Endothelial cell of umbilical vein (primary cell): ENCODE results near the gene SELE. TPM values are rescaled to one million over a fixed set of nuclear protein-coding genes. Genes with fewer than 3 reads are reported as not detected.
"Not testable (repeated sequence)": the region's sequence is repeated elsewhere in the genome, so short reads cannot be mapped to it uniquely, and the experiment has no call there.

ENCODE experiments used
- BruUV-seq: library from RNA; stranded (reverse); fragments of 400-500 nt; replicated peaks from 2 replicates; lab custom pipeline; 2021; lab: Mats Ljungman, UMichigan
- CTCF ChIA-PET: fragments of 300-600, 350-600 bp; sonication (Branson Sonifier 250); formaldehyde crosslinking; loops from one replicate; lab custom pipeline; 2021; ENCODE audit warnings: antibody characterized with exemption, inconsistent platforms; lab: Charles Lee
- POLR2A ChIA-PET: fragments of 300-600, 350-600 bp; sonication (Branson Sonifier 250); formaldehyde crosslinking; loops from one replicate; lab custom pipeline; 2021; ENCODE audit warnings: antibody characterized with exemption, inconsistent platforms; lab: Charles Lee
- DNase-seq: peaks from one replicate; pipeline ENCODE4 v3.0.0-alpha.2; 2011; ENCODE audit warnings: low read depth, low spot score
- FAIRE-seq: peaks from 2 replicates; lab custom pipeline; 2011; peaks lifted over from hg19 to GRCh38; lab: Jason Lieb, UNC
- H2AFZ ChIP-seq: 2 replicates; pipeline ENCODE4 v1.6.0; 2012; ENCODE audit warnings: low read depth, low read length, control low read depth, inconsistent platforms
- H3K27ac ChIP-seq: 2 replicates; pipeline ENCODE4 v1.5.1; 2011; ENCODE audit warnings: low read depth, mild to moderate bottlenecking, control low read depth, low read length, moderate library complexity; ENCODE audit not compliant: insufficient read depth
- H3K27me3 ChIP-seq, 2 experiments: 2 replicates each; pipeline versions ENCODE4 v1.6.0 to v1.6.1; 2011; ENCODE audit warnings: low read length in 2 of 2, mixed read lengths in 1 of 2; ENCODE audit not compliant: control insufficient read depth in 2 of 2, insufficient read depth in 2 of 2
- H3K36me3 ChIP-seq, 2 experiments: 2 replicates in 1 of 2; 3 replicates in 1 of 2; pipeline ENCODE4 v1.5.1; 2011; ENCODE audit warnings: low read length in 2 of 2, mild to moderate bottlenecking in 1 of 2, moderate library complexity in 1 of 2; ENCODE audit not compliant: control insufficient read depth in 2 of 2, insufficient read depth in 2 of 2; ENCODE audit errors: extremely low read depth in 1 of 2
- H3K4me1 ChIP-seq: 3 replicates; pipeline ENCODE4 v1.5.1; 2011; ENCODE audit warnings: mild to moderate bottlenecking, low read length; ENCODE audit not compliant: control insufficient read depth, insufficient read depth; ENCODE audit errors: extremely low read depth
- H3K4me2 ChIP-seq: 2 replicates; pipeline ENCODE4 v1.6.1; 2011; ENCODE audit warnings: low read length, control low read depth, mixed read lengths; ENCODE audit not compliant: insufficient read depth
- H3K4me3 ChIP-seq, 3 experiments: fragments of 200-600 bp in 1 of 3; sonication (generic), shearing (Covaris generic) in 1 of 3; replicated peaks in 1 of 3; 2 replicates each; pipeline ENCODE4 v1.5.1; 2011 to 2016; ENCODE audit warnings: control low read depth in 3 of 3, low read length in 3 of 3, mild to moderate bottlenecking in 2 of 3, inconsistent platforms in 1 of 3, low read depth in 1 of 3, moderate library complexity in 1 of 3; ENCODE audit not compliant: insufficient read depth in 1 of 3
- H3K79me2 ChIP-seq: 2 replicates; pipeline ENCODE4 v1.6.0; 2012; ENCODE audit warnings: low read length, inconsistent platforms; ENCODE audit not compliant: control insufficient read depth, insufficient read depth
- H3K9ac ChIP-seq: replicated peaks from 2 replicates; pipeline ENCODE3; 2011; ENCODE audit warnings: low read length, control low read depth; ENCODE audit not compliant: insufficient read depth; ENCODE audit errors: extremely low read depth
- H3K9me1 ChIP-seq: replicated peaks from 3 replicates; pipeline ENCODE4 v1.6.0; 2011; ENCODE audit warnings: mild to moderate bottlenecking, low read length; ENCODE audit not compliant: control insufficient read depth, insufficient read depth; ENCODE audit errors: extremely low read depth
- H3K9me3 ChIP-seq: replicated peaks from 2 replicates; pipeline ENCODE4 v1.5.1; 2012; ENCODE audit warnings: low read length, inconsistent platforms; ENCODE audit not compliant: control insufficient read depth, insufficient read depth
- H4K20me1 ChIP-seq: replicated peaks from 2 replicates; pipeline ENCODE3; 2011; ENCODE audit warnings: mild to moderate bottlenecking, low read length; ENCODE audit not compliant: control insufficient read depth, insufficient read depth; ENCODE audit errors: extremely low read depth
- CTCF ChIP-seq, 2 donors: IDR thresholded peaks; 1 replicate in 1 of 2; 2 replicates in 1 of 2; pipeline ENCODE4 v1.5.1; 2011; ENCODE audit warnings: low read length in 2 of 2, mild to moderate bottlenecking in 2 of 2, moderate library complexity in 2 of 2, control low read depth in 1 of 2, inconsistent platforms in 1 of 2, low read depth in 1 of 2; ENCODE audit not compliant: insufficient read depth in 1 of 2; ENCODE audit errors: extremely low read depth in 1 of 2
- JUN ChIP-seq: IDR thresholded peaks from 2 replicates; pipeline ENCODE4 v1.6.1; 2011; ENCODE audit warnings: borderline replicate concordance, low read depth; ENCODE audit not compliant: insufficient read length, insufficient read depth
- MYC ChIP-seq: IDR thresholded peaks from one replicate; pipeline ENCODE4 v1.6.1; 2011; ENCODE audit warnings: mild to moderate bottlenecking, low read depth, low read length
- POLR2A ChIP-seq: IDR thresholded peaks from 2 replicates; pipeline ENCODE4 v1.6.1; 2012; ENCODE audit warnings: low read depth, mild to moderate bottlenecking, control low read depth, low read length
- POLR2AphosphoS5 ChIP-seq: IDR thresholded peaks from 2 replicates; pipeline ENCODE4 v1.6.1; 2012; ENCODE audit warnings: low read depth, mild to moderate bottlenecking, control low read depth, low read length, moderate library complexity; ENCODE audit not compliant: insufficient read depth
- dilution Hi-C: fragments of 300-500 bp; cut with MboI; formaldehyde crosslinking; loops from one replicate; pipeline ENCODE4 v1.15.0; 2019; ENCODE audit warnings: low sequenced_read_pairs; ENCODE audit not compliant: extremely low pct_ligation_motif_present
- intact Hi-C: fragments of 100-400 bp; cut with micrococcal nuclease; formaldehyde crosslinking; loops from one replicate; pipeline ENCODE4 v1.10.0; 2022
- polyA plus RNA-seq, 4 experiments: library from polyadenylated mRNA; depleted of rRNA in 3 of 4; stranded (reverse) in 3 of 4; unstranded in 1 of 4; fragments of >200 nt; gene quantifications; 2 replicates each; pipeline versions ENCODE4 v1.2.1 to v1.2.3, GENCODE V29; 2011 to 2012; ENCODE audit warnings: missing spikeins in 1 of 4
- total RNA-seq: library from RNA; stranded (reverse); gene quantifications from 2 replicates; pipeline ENCODE4 v1.2.3, GENCODE V29; 2021

Gene SELE
- total and polyA plus RNA-seq, 2 donors (not counting 3 experiments of a cell fraction or from before 2014, with no cell fraction given) = 1.5 to 4.7 TPM

- FAIRE-seq (no peak), DNase-seq (no peak)
- Histone ChIP-seq H3K9me1 (no peaks in the 10 kb centered on the region), H3K9me3 (no peaks in the 10 kb centered on the region), H3K79me2 (no peaks in the 10 kb centered on the region), H3K4me2 (no peak overlapping the region), H3K4me1 (no peaks in the 10 kb centered on the region), H3K27ac (no peak overlapping the region), H3K9ac (no peak overlapping the region), H2AFZ (no peak overlapping the region), H4K20me1 (no peaks in the 10 kb centered on the region), H3K36me3 (no peaks in the 10 kb centered on the region), H3K27me3 (no peaks in the 10 kb centered on the region), H3K4me3 (no peak overlapping the region)
- intact Hi-C loops = no loop called here
- ChIA-PET POLR2A (no interaction called here), CTCF (no interaction called here)
- no peak for TF ChIP-seq JUN
- no peak for TF ChIP-seq POLR2A
- no peak for TF ChIP-seq POLR2AphosphoS5
- TF ChIP-seq CTCF (IDR thresholded peaks at IDR 0.05; ENCODE audit: extremely low read depth in 1 of 2, insufficient read depth in 1 of 2, low read depth in 1 of 2, low read length in 2 of 2) = no peak
- TF ChIP-seq MYC = no peak
- dilution Hi-C loops = no loop called here
- no TSS peak for BruUV-seq
Measured at GRCh38 chr1:169683661-169684060, 50.2 kb downstream of the SELE start.

GRCh38 chr1:169683168-169683567 lies 50.7 kb downstream of the SELE start:
- H3K4me3 ChIP-seq, H2AFZ ChIP-seq, intact Hi-C loops, H3K27ac ChIP-seq, H3K9me1 ChIP-seq, DNase-seq, H3K79me2 ChIP-seq, H4K20me1 ChIP-seq, H3K36me3 ChIP-seq, H3K9ac ChIP-seq, CTCF ChIA-PET, POLR2A ChIA-PET, H3K4me2 ChIP-seq, H3K9me3 ChIP-seq, FAIRE-seq, H3K27me3 ChIP-seq, H3K4me1 ChIP-seq, dilution Hi-C loops, BruUV-seq: not testable (repeated sequence)
